Measurements from ENCODE around the gene MCTP2.

MCTP2 gene

GRCh38 chr15:94306700-94307650 is 75.6 kb downstream of the MCTP2 start:
- DNase-seq: no peak

DNA sequence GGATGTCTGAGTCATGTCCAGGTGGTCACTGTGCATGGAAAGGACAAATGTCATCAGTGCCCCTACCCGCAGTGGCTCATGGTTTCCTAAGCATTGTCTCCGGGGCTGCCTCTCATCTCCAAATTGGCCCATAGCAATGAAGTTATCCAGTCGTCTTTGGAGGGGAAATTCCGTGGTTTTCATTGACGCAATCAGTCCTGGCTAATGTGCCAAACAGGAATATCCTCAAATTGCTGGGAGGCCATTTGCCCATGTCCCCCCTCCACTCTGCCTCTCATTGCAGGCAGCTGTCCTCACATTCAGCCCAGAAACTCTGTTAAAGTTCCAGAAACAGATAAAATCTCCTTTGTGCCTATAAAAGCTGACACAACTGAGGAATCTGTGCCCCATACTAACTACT is 81.6 kb downstream of the MCTP2 start:
- DNase-seq: no peak

DNA sequence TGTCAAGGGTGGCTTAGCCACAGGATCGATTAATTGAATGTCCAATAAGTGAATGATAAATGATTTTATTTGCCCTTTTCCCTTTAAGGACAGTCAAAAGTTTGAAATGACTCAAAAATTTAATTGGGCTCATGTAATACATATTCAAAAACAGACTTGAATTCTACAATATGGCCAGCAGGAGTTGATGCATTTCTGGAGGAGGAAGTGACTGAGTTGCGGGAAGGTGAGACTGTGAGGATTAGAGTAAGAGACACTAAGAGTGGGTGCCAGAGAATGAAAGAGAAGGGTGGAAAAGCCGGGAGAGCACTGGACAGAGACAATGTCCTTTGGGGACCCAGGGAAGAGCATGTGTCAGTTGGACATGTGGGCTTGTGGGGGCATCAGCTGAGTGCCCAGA is 83.3 kb downstream of the MCTP2 start:
- no peak for DNase-seq

GRCh38 chr15:94317211-94317610 is 85.8 kb downstream of the MCTP2 start:
- DNase-seq: no peak

DNA sequence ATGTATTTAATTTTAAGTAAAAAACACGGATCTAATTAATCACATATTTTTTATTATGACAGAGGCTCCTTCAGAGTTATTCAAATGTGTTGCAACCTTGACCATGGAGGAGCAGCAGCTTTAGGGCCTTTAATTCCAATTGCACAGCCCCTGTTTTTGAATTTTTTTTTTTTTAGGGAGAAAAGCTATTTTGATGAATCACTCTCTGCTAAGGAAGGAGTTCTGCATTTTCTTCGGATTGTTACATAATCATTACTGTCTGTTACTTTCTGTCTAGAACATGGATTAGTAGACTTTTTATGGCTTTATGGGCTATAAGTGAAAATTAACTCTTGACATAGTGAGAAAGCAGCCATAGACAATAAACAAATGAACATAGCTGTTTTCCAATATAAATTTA is 90.8 kb downstream of the MCTP2 start:
- no peak for DNase-seq

- no peak for DNase-seq
Measured at GRCh38 chr15:94323076-94323475, 91.7 kb downstream of the MCTP2 start.

DNA sequence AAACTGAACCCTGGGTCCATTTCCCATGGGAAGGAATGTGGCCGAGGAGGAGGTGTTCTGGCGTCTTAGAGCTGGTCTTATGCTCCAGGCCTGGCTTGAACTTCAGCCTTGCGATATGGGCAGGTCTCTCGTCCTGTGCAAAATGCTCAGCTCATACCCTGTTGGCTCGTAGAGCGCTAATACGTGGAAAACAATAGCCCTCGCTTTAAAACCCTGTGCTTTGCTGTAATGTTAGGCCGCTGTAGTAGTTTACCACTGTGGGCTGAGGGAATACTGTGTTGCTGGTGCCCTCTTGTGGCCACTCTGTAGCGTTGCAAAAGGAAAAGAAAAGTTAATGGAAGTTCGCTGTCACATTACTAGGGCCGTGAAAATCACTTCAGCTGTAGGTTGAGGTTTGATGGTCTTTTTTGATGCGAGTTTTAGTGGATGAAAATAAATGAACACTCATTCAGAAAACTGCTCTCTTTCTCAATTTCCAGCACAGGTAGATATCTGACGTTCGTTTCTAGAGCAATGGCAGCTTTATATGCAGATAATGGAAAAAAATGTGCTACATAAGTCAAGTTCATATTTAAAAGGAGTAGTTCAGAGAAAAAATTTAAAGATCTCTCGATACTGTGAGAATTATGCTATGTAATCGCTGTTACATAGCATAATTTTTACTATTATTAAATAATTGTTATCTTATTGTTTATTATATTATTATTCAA is 92.9 kb downstream of the MCTP2 start:
- DNase-seq: peak; percentile 27

DNA sequence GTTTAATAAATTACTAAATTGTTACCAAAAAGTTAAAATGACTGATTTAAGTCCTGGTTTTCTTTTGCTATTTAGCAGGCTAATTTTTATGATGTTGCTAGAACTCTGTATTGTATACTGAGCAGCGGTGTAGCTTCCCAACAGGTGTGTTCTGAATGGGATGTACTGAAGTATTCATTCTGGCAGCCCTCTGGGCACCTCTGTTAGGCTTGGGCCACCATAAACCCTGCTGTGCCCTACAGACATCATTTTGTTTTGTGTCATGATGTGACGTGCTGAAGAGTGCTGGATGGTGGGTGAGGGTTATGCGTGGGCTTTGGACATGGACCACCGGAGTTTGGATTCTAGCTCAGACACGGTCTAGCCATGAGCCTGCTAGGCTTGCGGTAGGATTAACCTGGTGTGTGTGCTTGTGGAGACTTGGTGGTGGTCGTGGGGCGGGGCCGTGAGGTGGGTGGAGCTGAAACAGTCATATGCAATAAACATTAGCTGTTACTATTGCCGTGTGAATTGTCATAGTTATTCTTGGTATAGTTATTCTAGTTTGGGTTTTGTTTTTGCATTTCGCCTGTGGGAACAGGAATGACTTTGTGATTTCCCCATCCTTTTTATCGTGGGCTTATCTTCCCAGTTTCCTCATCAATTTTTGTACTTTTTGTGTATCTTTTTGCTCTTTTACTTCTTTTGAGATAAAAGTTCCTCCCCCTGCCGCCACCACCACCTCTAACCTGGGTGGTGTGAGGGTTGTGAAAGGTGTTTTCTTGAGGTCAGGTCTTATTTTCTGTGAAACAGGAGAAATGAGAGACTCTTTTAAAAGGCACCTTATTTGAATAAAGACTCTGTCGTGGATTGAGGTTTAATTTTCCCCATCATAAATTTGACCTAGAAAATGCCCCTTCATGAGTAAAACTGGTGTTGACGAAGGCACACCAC is 93.7 kb downstream of the MCTP2 start:
- DNase-seq: no peak

DNA sequence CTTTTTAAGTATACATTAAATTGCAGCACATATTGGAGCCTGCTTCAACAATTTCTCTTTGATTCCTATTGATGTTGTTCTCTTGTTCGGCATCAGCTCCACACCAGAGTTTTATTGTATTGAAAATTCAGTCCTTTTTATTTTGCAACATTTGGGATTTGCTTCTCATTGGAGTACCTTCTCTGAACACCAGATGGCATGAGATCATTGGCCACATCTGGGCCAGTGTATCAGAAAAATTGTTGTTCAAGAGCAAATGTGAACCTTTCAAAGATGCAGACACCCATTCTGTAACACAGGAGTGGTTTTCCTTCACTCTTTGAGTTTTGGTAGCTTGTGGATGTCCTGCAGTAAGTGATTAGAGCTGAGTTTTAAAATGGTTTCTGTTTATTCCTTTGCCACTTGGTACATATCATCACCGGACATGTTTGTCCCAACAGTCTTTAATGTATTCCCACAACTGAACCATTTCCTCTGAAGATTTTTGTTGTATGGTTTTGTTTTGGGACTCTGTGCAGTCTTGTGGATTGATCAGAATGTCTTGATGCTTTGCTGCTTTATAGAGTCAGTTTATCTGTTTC is 96.1 kb downstream of the MCTP2 start:
- no peak for DNase-seq

GRCh38 chr15:94331731-94332130 is 100.4 kb downstream of the MCTP2 start:
- DNase-seq: no peak

- no peak for DNase-seq
Measured at GRCh38 chr15:94335616-94336015, 104.3 kb downstream of the MCTP2 start.

GRCh38 chr15:94336817-94337467 is 105.6 kb downstream of the MCTP2 start:
- no peak for DNase-seq

DNA sequence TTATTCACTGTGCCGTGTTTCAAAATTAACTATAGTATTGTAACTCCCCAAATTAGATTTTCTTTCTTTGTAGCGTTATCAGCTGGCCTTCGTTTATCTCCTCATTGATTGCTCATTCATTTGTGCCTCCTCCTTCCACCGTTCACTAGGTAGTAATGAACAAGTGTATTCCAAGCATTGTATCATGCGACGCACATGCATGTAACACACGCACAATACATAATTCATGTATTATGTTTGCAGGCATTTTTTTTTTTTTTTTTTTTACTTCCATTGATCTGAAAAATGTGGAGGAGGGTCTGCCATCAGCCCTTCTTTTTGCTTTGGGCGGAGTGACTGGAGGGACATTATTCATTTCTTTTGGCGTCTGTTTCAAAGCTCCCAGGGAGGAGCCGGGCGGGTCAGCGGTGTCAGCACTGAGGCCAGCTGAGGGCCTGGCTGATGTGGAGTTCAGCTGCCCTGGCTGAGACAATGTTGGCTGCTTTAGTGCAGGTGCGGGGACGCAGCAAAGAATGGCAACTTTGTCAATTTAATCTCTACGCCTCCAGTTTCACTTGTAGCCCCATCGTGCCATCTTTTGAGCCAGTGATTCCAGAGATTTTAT is 107.0 kb downstream of the MCTP2 start:
- no peak for DNase-seq

DNA sequence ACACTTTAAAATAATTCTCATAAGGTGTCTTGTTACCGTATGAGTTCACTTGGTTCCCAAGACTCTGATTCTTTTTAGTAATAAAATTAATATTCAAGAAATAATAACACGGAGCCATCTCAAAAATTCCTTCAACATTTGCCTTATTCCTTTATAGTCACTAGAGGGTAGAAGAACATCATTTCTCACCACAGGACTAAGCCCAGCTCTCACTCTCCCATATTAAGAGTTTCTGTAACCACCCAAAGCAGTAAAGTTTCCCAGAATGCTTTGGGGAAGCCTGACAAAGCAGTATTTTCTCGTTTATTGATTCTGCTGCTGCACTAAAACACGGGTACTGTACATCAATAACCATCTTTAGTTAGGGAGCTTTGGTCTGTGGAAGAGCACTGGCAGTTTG is 114.9 kb downstream of the MCTP2 start:
- DNase-seq: no peak

GRCh38 chr15:94348084-94348483 is 116.7 kb downstream of the MCTP2 start:
- no peak for DNase-seq

DNA sequence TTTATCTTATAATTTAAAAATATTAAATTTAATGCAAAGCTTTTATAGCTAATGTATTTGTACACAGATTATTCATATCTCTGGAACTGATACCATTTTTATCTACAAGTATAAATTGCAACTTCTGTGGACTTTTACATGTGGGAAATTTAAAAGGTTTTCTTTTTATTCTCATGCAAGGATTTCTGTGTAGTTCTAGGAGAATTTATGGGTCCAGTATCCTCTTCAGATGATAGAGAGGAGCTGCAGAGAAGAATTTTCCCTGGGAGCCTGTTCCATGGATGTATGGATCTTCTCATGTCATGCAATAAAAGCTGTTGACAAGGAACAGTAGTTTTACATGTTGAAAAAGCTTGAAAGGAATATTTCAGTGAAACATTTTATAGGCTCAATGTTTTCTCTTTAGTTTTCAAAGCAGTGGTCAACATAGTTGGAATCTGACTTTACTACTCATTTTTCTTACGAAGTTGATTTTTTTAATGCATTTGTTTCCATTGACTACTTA is 119.7 kb downstream of the MCTP2 start:
- no peak for DNase-seq

- no peak for DNase-seq
Measured at GRCh38 chr15:94352636-94353487, 121.5 kb downstream of the MCTP2 start.

DNA sequence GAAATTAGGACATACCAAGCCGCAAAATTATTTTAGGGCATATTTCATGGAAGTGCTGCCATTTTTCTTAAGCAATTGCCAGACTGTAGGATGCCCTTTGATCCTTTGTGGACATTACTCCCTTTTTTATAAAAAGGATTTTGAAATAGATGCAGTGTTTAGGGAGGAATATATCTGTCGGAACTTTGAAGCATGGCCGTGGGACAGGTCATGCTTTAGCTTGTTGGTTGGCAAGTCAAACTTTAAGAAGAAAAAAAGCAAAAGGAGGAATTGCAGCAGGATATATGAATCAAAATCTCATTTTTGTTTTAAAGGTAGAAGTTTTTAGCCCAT is 122.1 kb downstream of the MCTP2 start:
- DNase-seq: no peak

DNA sequence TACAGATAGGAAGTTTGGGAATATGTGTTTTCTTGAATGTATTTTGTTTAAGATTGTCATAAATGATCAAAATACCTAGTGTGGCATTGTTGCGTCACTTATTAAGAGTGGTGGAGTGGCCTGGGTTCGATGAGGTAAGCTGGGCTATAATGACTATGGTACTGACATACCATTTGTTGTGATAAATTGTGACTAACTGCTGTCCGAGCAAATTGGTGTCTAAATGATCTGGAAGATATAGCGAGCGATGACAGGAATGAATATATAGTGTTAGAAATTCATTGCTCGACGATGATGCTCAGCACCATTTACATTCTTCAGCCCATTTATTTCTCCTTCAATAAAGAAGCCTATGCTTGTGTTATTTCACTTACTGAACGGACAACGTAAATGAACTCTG is 123.3 kb downstream of the MCTP2 start:
- DNase-seq: no peak

- no peak for DNase-seq
Measured at GRCh38 chr15:94359716-94360115, 128.4 kb downstream of the MCTP2 start.

- no peak for DNase-seq
Measured at GRCh38 chr15:94360251-94360685, 128.9 kb downstream of the MCTP2 start.
